ENCODE measurements around the gene ZNF385D.

ZNF385D gene

GRCh38 chr3:21524133-21524532 lies 226.9 kb downstream of the ZNF385D start:
- no peak overlapping the region for H3K27ac ChIP-seq
- TF ChIP-seq CTCF (conservative IDR thresholded peaks at IDR 0.05), result no peak

GRCh38 chr3:21520106-21520963 lies 230.7 kb downstream of the ZNF385D start:
- H3K27ac ChIP-seq, result no peak overlapping the region
- TF ChIP-seq CTCF (conservative IDR thresholded peaks at IDR 0.05), result no peak

GRCh38 chr3:21517184-21517583 lies 233.8 kb downstream of the ZNF385D start:
- no peak for TF ChIP-seq CTCF (conservative IDR thresholded peaks at IDR 0.05)
- no peak overlapping the region for H3K27ac ChIP-seq

- H3K27ac ChIP-seq, result no peak overlapping the region
- no peak for TF ChIP-seq CTCF (conservative IDR thresholded peaks at IDR 0.05)
These were observed 235.6 kb downstream of the ZNF385D start for GRCh38 chr3:21515417-21515816.

GRCh38 chr3:21509731-21510470 lies 241.1 kb downstream of the ZNF385D start:
- H3K27ac ChIP-seq, result no peak overlapping the region
- no peak for TF ChIP-seq CTCF (conservative IDR thresholded peaks at IDR 0.05)

GRCh38 chr3:21508246-21508645 lies 242.8 kb downstream of the ZNF385D start:
- no peak overlapping the region for H3K27ac ChIP-seq
- TF ChIP-seq CTCF (conservative IDR thresholded peaks at IDR 0.05), result no peak

- H3K27ac ChIP-seq, result no peak overlapping the region
- no peak for TF ChIP-seq CTCF (conservative IDR thresholded peaks at IDR 0.05)
These were observed 245.1 kb downstream of the ZNF385D start for GRCh38 chr3:21505711-21506460.

All from VCaP (cell line).